ENCODE results near the gene RNF135.
"Not testable (repeated sequence)": the region's sequence is repeated elsewhere in the genome, so short reads cannot be mapped to it uniquely, and the experiment has no call there.

DNA sequence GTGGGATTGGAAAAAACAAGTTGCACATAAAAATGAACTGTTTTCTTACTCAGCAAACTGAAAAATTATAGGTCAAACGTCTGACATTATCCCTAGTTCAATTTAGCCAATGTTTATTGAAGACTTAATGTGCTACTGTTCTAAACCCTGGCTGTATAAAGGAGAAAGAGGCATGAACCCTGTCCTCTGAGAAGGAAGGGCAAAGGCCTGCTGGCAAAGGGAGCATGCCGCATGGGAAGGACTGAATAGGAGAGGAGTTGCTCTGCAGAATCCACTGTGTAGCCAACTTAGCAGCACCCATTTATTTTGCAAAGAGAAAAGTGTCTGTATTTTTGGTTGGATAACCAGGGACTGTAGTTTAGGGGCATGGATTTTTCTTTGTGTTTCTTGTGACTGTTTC, 52.3 kb downstream of the RNF135 start:
- not testable (repeated sequence) for TF ChIP-seq CTCF (IDR thresholded peaks at IDR 0.05); NFE2L2 (conservative IDR thresholded peaks at IDR 0.05; ENCODE audit: low read length); RCOR1 (IDR thresholded peaks at IDR 0.05; ENCODE audit: low read depth, low read length)

All from A549 (cell line).